Measurements from ENCODE around the gene LRP2.

LRP2 gene

GRCh38 chr2:169164311-169164710 lies 198.0 kb downstream of the LRP2 start:
- ChIA-PET POLR2A (no interaction called here), CTCF (no interaction called here)
- TF ChIP-seq, protein P1, sequence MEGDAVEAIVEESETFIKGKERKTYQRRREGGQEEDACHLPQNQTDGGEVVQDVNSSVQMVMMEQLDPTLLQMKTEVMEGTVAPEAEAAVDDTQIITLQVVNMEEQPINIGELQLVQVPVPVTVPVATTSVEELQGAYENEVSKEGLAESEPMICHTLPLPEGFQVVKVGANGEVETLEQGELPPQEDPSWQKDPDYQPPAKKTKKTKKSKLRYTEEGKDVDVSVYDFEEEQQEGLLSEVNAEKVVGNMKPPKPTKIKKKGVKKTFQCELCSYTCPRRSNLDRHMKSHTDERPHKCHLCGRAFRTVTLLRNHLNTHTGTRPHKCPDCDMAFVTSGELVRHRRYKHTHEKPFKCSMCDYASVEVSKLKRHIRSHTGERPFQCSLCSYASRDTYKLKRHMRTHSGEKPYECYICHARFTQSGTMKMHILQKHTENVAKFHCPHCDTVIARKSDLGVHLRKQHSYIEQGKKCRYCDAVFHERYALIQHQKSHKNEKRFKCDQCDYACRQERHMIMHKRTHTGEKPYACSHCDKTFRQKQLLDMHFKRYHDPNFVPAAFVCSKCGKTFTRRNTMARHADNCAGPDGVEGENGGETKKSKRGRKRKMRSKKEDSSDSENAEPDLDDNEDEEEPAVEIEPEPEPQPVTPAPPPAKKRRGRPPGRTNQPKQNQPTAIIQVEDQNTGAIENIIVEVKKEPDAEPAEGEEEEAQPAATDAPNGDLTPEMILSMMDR (IDR thresholded peaks at IDR 0.05; ENCODE audit: control extremely low read depth, extremely low read depth, low read depth, missing control alignments) = no peak
- no peak for DNase-seq (ENCODE audit: extremely low spot score)

- CTCF ChIA-PET = interaction anchor here (1.0 kb wide), 1 partner anchor 20 kb away, joined by 3 read pairs; no protein-coding TSS in a partner anchor
Observed at GRCh38 chr2:169162613-169163012, 199.7 kb downstream of the LRP2 start.

GRCh38 chr2:169160926-169161481 lies 201.3 kb downstream of the LRP2 start:
- POLR2A ChIA-PET = no interaction called here
- TF ChIP-seq, protein P1 (IDR thresholded peaks at IDR 0.05; ENCODE audit: control extremely low read depth, extremely low read depth, low read depth, missing control alignments) = no peak
- DNase-seq (ENCODE audit: extremely low spot score) = no peak
- CTCF ChIA-PET = interaction anchor here (1.2 to 1.6 kb wide), 2 partner anchors 9 to 19 kb away, joined by 3 read pairs; no protein-coding TSS in a partner anchor

More at GRCh38 chr2:169162613-169163012, 199.7 kb downstream of the LRP2 start:
- DNase-seq (ENCODE audit: extremely low spot score) = no peak
- TF ChIP-seq, protein P1 (IDR thresholded peaks at IDR 0.05; ENCODE audit: control extremely low read depth, extremely low read depth, low read depth, missing control alignments) = no peak
- POLR2A ChIA-PET = no interaction called here

GRCh38 chr2:169159686-169160085 lies 202.6 kb downstream of the LRP2 start:
- CTCF ChIA-PET = interaction anchor here (1.3 kb wide), 1 partner anchor 20 kb away, joined by 4 read pairs; no protein-coding TSS in a partner anchor
- POLR2A ChIA-PET = no interaction called here
- TF ChIP-seq, protein P1 (IDR thresholded peaks at IDR 0.05; ENCODE audit: control extremely low read depth, extremely low read depth, low read depth, missing control alignments) = no peak
- no peak for DNase-seq (ENCODE audit: extremely low spot score)

DNA sequence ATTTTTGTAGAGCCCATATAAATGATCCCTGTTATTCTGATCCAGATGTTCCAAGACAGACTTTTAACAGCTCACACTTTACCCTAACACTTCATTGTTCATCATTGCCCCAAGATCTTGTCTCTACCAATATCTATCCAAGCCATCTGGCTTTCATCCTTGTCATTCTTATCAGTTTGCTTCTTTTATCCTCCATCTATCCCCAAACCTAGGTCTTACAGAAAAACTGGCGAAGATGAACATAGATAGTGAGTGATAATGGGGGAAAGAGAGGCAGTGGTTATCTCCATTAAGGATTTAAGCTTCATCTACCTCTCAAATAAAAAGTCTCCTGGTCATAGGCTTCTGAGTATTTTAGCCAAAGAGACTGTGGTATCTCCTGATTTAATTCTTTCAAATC lies 203.5 kb downstream of the LRP2 start:
- CTCF ChIA-PET = interaction anchor here (1.0 to 1.3 kb wide), 2 partner anchors 17 to 19 kb away, joined by 4 read pairs; no protein-coding TSS in a partner anchor

DNA sequence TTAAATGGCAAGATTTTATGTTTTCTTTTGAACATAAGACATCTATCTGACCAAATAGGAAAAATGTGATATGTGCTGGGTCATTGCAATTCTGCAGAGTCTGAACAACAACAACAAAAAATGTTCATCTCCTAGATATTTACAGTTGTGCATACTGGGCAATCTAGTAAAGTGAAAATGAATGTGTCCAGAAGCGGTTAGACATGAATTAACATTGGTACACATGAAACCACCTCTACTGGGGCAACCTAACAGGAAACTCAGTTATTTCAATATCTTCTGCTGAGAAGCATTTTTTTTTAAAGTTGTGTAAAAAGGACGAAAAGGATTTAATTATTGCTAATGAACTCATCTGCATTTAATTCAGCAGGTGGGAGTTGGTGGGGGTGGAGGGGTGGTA lies 216.1 kb downstream of the LRP2 start:
- DNase-seq (ENCODE audit: extremely low spot score) = no peak
- POLR2A ChIA-PET = no interaction called here
- TF ChIP-seq, protein P1 (IDR thresholded peaks at IDR 0.05; ENCODE audit: control extremely low read depth, extremely low read depth, low read depth, missing control alignments) = no peak
- CTCF ChIA-PET = interaction anchor here (1.2 kb wide), 1 partner anchor 37 kb away, joined by 3 read pairs; no protein-coding TSS in a partner anchor

More for the DNA sequence above, 203.5 kb downstream of the LRP2 start:
- POLR2A ChIA-PET = no interaction called here
- DNase-seq (ENCODE audit: extremely low spot score) = no peak
- TF ChIP-seq, protein P1 (IDR thresholded peaks at IDR 0.05; ENCODE audit: control extremely low read depth, extremely low read depth, low read depth, missing control alignments) = no peak
